HepG2 (cell line): ENCODE measurements around the gene JMJD6. TPM values are rescaled to one million over a fixed set of nuclear protein-coding genes. Genes with fewer than 3 reads are reported as not detected.

ENCODE experiments used
- CERS6 ChIP-seq: sonication (generic); formaldehyde crosslinking; IDR thresholded peaks from 2 replicates; pipeline ENCODE4 v1.5.0; 2020; ENCODE audit warnings: missing genetic modification reagents
- MTA1 ChIP-seq: sonication (generic); formaldehyde crosslinking; IDR thresholded peaks from 2 replicates; pipeline ENCODE4 v1.4.0; 2020; ENCODE audit warnings: missing genetic modification reagents, mild to moderate bottlenecking, borderline replicate concordance
- NR2C2 ChIP-seq: sonication (generic); formaldehyde crosslinking; IDR thresholded peaks from 2 replicates; pipeline ENCODE4 v1.4.0; 2020; ENCODE audit warnings: missing genetic modification reagents, mild to moderate bottlenecking, moderate library complexity, borderline replicate concordance
- PBX3 ChIP-seq: sonication (generic); formaldehyde crosslinking; IDR thresholded peaks from 2 replicates; pipeline ENCODE4 v1.8.1; 2023; ENCODE audit warnings: missing genetic modification reagents, inconsistent platforms, borderline replicate concordance
- RAD51 ChIP-seq: fragments of 450-650 bp; IDR thresholded peaks from 2 replicates; pipeline ENCODE4 v1.6.1; 2016; ENCODE audit warnings: borderline replicate concordance
- RFXAP ChIP-seq: sonication (generic); formaldehyde crosslinking; IDR thresholded peaks from 2 replicates; pipeline ENCODE4 v1.4.0; 2020; ENCODE audit warnings: missing genetic modification reagents, borderline replicate concordance
- RXRB ChIP-seq: IDR thresholded peaks from 2 replicates; pipeline ENCODE4 v1.6.1; 2016; ENCODE audit warnings: borderline replicate concordance, missing genetic modification reagents, missing compliant biosample characterization
- SMARCE1 ChIP-seq: fragments of 450-650 bp; IDR thresholded peaks from 2 replicates; pipeline ENCODE4 v1.6.1; 2017; ENCODE audit warnings: borderline replicate concordance
- SOX13 ChIP-seq, 3 experiments: fragments of 450-650 bp in 1 of 3; sonication (generic) in 1 of 3; formaldehyde crosslinking in 1 of 3; IDR thresholded peaks in 2 of 3; conservative IDR thresholded peaks in 1 of 3; 2 replicates each; pipeline versions ENCODE4 v1.5.0 to v1.6.1; 2016 to 2020; ENCODE audit warnings: antibody characterized with exemption in 1 of 3, mild to moderate bottlenecking in 1 of 3, missing compliant biosample characterization in 1 of 3, missing genetic modification reagents in 1 of 3, moderate library complexity in 1 of 3
- SYNCRIP ChIP-seq: fragments of 200-400 bp; formaldehyde crosslinking; IDR thresholded peaks from 2 replicates; pipeline ENCODE4 v1.6.1; 2018; ENCODE audit warnings: mild to moderate bottlenecking, low read depth, low read length; ENCODE audit not compliant: insufficient read depth
- WIZ ChIP-seq: sonication (generic); formaldehyde crosslinking; IDR thresholded peaks from 2 replicates; pipeline ENCODE4 v1.5.1; 2020; ENCODE audit warnings: mild to moderate bottlenecking, missing genetic modification reagents
- ZBTB8A ChIP-seq: sonication (generic); formaldehyde crosslinking; IDR thresholded peaks from 2 replicates; pipeline ENCODE4 v1.4.0; 2020; ENCODE audit warnings: mild to moderate bottlenecking, low read depth, missing genetic modification reagents, borderline replicate concordance
- ZIK1 ChIP-seq: sonication (generic); formaldehyde crosslinking; IDR thresholded peaks from 2 replicates; pipeline ENCODE4 v1.5.0; 2020; ENCODE audit warnings: mild to moderate bottlenecking, low read depth, missing genetic modification reagents, borderline replicate concordance
- ZNF124 ChIP-seq: sonication (generic); formaldehyde crosslinking; IDR thresholded peaks from 2 replicates; pipeline ENCODE4 v1.4.0; 2020; ENCODE audit warnings: missing genetic modification reagents
- ZNF225 ChIP-seq: sonication (generic); formaldehyde crosslinking; IDR thresholded peaks from 2 replicates; pipeline ENCODE4 v1.4.0; 2020; ENCODE audit warnings: mild to moderate bottlenecking, missing genetic modification reagents
- ZNF558 ChIP-seq: sonication (generic); formaldehyde crosslinking; IDR thresholded peaks from 2 replicates; pipeline ENCODE4 v1.9.0; 2022; ENCODE audit warnings: mild to moderate bottlenecking, missing genetic modification reagents, borderline replicate concordance
- ZNF687 ChIP-seq: sonication (generic); formaldehyde crosslinking; IDR thresholded peaks from 2 replicates; pipeline ENCODE4 v1.5.1; 2020; ENCODE audit warnings: mild to moderate bottlenecking, missing genetic modification reagents, moderate library complexity
- ZNF781 ChIP-seq: sonication (generic); formaldehyde crosslinking; IDR thresholded peaks from 2 replicates; pipeline ENCODE4 v1.5.1; 2020; ENCODE audit warnings: borderline replicate concordance, mild to moderate bottlenecking, missing genetic modification reagents; ENCODE audit errors: not compliant biosample characterization
- ZSCAN31 ChIP-seq: sonication (generic); formaldehyde crosslinking; IDR thresholded peaks from 2 replicates; pipeline ENCODE4 v1.5.0; 2020; ENCODE audit warnings: low read depth, mild to moderate bottlenecking, missing genetic modification reagents
- ZUFSP ChIP-seq: sonication (generic); formaldehyde crosslinking; IDR thresholded peaks from 2 replicates; pipeline ENCODE4 v1.9.0; 2021; ENCODE audit warnings: missing genetic modification reagents, mild to moderate bottlenecking, borderline replicate concordance
- polyA plus RNA-seq, 8 experiments: library from polyadenylated mRNA; depleted of rRNA in 3 of 8; stranded (reverse) in 7 of 8; unstranded in 1 of 8; fragments of >200 nt; fragmentation: Illumina TruSeq in 4 of 8; extraction: Trizol in 4 of 8; gene quantifications; 2 replicates each; pipeline versions ENCODE4 v1.2.1 to v1.2.3, GENCODE V29; 2011 to 2016; ENCODE audit warnings: low read depth in 4 of 8, missing spikeins in 1 of 8, mixed read lengths in 1 of 8; ENCODE audit not compliant: insufficient read depth in 1 of 8
- total RNA-seq, 5 experiments: library from RNA; depleted of rRNA; stranded (reverse); fragments of >200 nt; fragmentation: Illumina TruSeq; extraction: Trizol; gene quantifications; 2 replicates each; pipeline ENCODE4 v1.2.3, GENCODE V29; 2016; ENCODE audit warnings: low read depth in 1 of 5

Gene JMJD6
- total and polyA plus RNA-seq, 2 of the 13 experiments (the other 11 are each of a cell fraction or from before 2014, with no cell fraction given): 33.6 to 41.0 TPM

GRCh38 chr17:76707985-76708807, 18.2 kb downstream of the JMJD6 start (continued):
- TF ChIP-seq RAD51 (no peak), ZUFSP (no peak), RXRB (CRISPR knock-in tag) (no peak), PBX3 (CRISPR knock-in tag) (no peak), ZNF558 (CRISPR knock-in tag) (no peak), ZBTB8A (CRISPR knock-in tag) (no peak), ZNF124 (CRISPR knock-in tag) (no peak), WIZ (CRISPR knock-in tag) (no peak), MTA1 (0 out of 2 replicates have a peak, but pooled peaks have one; percentile 56), ZNF225 (no peak), ZSCAN31 (CRISPR knock-in tag) (0 out of 2 replicates have a peak, but pooled peaks have one; percentile 52), ZNF781 (CRISPR knock-in tag) (peak; percentile 15), SMARCE1 (no peak), SOX13 (IDR thresholded peaks at IDR 0.05) (no peak), SOX13 (CRISPR knock-in tag; conservative IDR thresholded peaks at IDR 0.05 in 1 of 2, IDR thresholded peaks at IDR 0.05 in 1 of 2) (no peak), SYNCRIP (no peak), RFXAP (CRISPR knock-in tag) (no peak), ZNF687 (CRISPR knock-in tag) (peak; percentile 60), ZIK1 (CRISPR knock-in tag) (no peak), NR2C2 (CRISPR knock-in tag) (no peak), CERS6 (CRISPR knock-in tag) (no peak)
